ENCODE data around the gene DCLK2.

The DCLK2 gene

DNA sequence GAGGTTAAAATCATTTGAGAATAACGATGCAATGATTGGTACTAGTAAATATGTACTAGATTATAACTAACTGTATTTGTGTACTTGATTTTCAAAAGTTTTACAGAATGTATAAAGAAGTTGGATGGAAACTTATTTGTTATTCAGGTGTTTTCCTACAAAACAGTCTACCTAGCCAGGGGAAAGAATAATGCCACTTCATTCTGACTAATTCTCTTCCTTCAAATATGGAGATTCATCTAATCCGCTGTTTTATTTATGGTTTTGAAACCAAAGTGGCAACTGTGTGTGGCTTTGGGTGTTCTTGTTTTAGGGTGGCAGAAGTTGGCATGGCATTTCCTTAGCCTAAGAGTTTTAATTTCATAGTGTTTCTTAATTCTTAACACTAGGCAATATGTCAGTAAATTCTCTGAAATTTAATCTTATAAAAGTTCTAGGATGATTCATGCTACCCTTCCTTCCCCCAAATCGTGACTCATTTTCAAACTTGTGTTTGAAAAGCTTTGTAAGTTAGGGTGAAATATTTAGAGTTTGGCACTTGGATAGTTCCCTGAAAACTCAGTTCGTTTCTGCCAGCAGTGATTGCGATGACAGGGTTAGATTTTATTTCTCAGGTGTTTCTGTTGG lies 62.6 kb downstream of the DCLK2 start:
- Histone ChIP-seq H3K9ac (ENCODE audit: low read length) (no peak overlapping the region), H3K4me1 (ENCODE audit: control insufficient read depth, insufficient read depth, low read length) (no peaks in the 10 kb centered on the region), H3K9me3 (ENCODE audit: control insufficient read depth, low read length) (no peaks in the 10 kb centered on the region), H3K36me3 (ENCODE audit: control insufficient read depth, insufficient read depth, low read length) (no peaks in the 10 kb centered on the region), H3K4me3 (ENCODE audit: low read length) (no peak overlapping the region), H3K27me3 (ENCODE audit: control insufficient read depth, insufficient read depth, low read length) (no peaks in the 10 kb centered on the region)

DNA sequence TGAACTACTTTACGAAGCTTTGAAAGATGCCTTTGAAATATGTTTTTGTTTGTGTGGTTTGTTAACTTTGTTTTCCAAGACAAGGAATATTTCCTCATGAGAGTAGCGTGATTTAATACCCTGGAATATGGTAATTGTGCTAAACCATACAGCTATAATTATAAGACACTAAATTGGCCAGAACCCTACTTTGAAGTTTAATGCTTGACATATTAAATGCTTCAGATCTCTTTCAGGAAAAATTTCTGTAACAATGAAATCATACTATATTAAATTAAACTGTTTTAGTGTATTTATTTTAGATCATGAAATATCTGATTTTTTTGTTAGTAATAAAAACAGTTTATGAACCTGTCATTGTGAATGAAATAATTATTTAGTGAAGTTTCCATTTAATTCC lies 63.5 kb downstream of the DCLK2 start:
- no peaks in the 10 kb centered on the region for H3K36me3 ChIP-seq (ENCODE audit: control insufficient read depth, insufficient read depth, low read length)
- H3K27me3 ChIP-seq (ENCODE audit: control insufficient read depth, insufficient read depth, low read length): no peaks in the 10 kb centered on the region
- no peak overlapping the region for H3K9ac ChIP-seq (ENCODE audit: low read length)
- H3K9me3 ChIP-seq (ENCODE audit: control insufficient read depth, low read length): no peaks in the 10 kb centered on the region
- H3K4me3 ChIP-seq (ENCODE audit: low read length): no peak overlapping the region
- no peaks in the 10 kb centered on the region for H3K4me1 ChIP-seq (ENCODE audit: control insufficient read depth, insufficient read depth, low read length)

DNA sequence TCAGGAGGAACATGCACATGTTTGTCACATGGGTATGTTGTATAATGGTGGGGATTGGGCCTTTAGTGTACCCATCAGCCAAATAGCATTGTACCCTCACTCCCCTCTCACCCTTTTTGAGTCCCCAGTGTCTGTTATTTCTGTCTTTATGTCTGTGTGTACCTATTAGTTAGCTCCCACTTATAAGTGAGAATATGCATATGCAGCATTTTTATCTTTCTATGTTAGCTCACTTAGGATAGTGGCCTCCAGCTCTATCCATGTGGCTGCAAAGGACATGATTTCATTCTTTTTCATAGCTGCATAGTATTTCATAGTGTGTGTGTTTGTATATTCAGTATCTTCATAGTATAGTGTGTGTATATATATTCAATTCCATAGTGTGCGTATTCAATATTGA lies 64.6 kb downstream of the DCLK2 start:
- Histone ChIP-seq H3K27me3 (ENCODE audit: control insufficient read depth, insufficient read depth, low read length) (no peaks in the 10 kb centered on the region), H3K9ac (ENCODE audit: low read length) (no peak overlapping the region), H3K4me1 (ENCODE audit: control insufficient read depth, insufficient read depth, low read length) (no peaks in the 10 kb centered on the region), H3K4me3 (ENCODE audit: low read length) (no peak overlapping the region), H3K9me3 (ENCODE audit: control insufficient read depth, low read length) (no peaks in the 10 kb centered on the region), H3K36me3 (ENCODE audit: control insufficient read depth, insufficient read depth, low read length) (no peaks in the 10 kb centered on the region)

DNA sequence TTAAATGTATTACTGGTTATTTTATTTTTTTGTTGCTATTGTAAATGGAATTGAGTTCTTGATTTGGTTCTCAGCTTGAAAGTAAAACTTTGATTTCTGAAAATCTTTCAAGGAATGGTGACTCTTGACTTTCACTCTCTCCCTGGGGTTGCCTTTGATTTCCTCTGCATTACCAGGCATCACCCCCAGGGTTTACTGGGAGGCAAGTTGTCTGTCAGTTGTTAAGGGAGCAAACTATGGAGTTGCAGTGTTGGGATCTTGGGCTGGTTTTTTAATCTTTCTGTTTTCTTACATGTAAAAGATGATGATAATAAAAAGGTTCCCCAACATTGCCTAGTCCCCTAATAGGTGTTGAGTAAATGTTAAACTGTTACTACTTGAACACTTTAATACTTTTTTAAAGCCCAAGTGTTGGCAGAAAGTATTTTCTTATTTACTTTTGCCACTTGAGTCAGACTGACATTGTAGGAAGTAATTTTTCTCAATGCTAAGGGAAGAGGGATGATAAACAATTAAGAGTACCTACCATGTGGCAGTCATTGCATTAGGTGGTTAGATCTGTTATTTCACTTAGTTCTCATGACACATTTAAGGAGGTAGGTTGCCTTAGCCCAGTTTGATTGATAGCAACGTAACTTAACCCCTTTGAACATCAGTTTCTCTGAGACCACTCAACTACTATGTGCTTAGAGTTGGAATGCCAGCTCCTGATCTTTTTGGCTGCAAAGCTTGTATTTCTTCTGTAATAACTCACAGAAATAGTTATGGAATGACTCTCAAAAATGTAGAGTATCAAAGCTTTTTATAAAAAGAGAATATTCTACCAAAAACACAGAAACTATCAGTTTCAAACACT lies 67.1 kb downstream of the DCLK2 start:
- Histone ChIP-seq H3K4me3 (ENCODE audit: low read length) (no peak overlapping the region), H3K27me3 (ENCODE audit: control insufficient read depth, insufficient read depth, low read length) (no peaks in the 10 kb centered on the region), H3K9me3 (ENCODE audit: control insufficient read depth, low read length) (no peaks in the 10 kb centered on the region), H3K36me3 (ENCODE audit: control insufficient read depth, insufficient read depth, low read length) (no peaks in the 10 kb centered on the region), H3K9ac (ENCODE audit: low read length) (no peak overlapping the region), H3K4me1 (ENCODE audit: control insufficient read depth, insufficient read depth, low read length) (no peaks in the 10 kb centered on the region)

DNA sequence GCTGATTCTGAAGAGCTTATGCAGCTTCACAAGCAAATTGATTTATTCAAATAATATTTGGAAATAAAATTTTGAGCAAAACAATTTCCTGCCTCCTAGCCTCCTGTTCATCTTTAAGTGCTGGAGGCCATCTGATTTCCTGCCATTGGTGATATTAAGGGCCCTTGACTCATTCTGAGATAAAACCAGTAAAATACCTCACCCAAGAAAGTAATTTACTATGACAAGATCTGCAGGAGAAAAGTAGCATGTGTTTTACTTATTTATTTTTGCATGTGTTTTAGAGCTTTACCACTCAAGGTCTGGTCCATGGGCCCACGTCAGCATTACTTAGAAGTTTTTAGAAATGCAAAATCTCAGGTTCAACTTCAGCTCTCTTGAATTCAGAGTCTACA lies 67.7 kb downstream of the DCLK2 start:
- H3K4me1 ChIP-seq (ENCODE audit: control insufficient read depth, insufficient read depth, low read length): no peaks in the 10 kb centered on the region
- no peaks in the 10 kb centered on the region for H3K9me3 ChIP-seq (ENCODE audit: control insufficient read depth, low read length)
- no peak overlapping the region for H3K9ac ChIP-seq (ENCODE audit: low read length)
- no peaks in the 10 kb centered on the region for H3K27me3 ChIP-seq (ENCODE audit: control insufficient read depth, insufficient read depth, low read length)
- H3K36me3 ChIP-seq (ENCODE audit: control insufficient read depth, insufficient read depth, low read length): no peaks in the 10 kb centered on the region
- H3K4me3 ChIP-seq (ENCODE audit: low read length): no peak overlapping the region

DNA sequence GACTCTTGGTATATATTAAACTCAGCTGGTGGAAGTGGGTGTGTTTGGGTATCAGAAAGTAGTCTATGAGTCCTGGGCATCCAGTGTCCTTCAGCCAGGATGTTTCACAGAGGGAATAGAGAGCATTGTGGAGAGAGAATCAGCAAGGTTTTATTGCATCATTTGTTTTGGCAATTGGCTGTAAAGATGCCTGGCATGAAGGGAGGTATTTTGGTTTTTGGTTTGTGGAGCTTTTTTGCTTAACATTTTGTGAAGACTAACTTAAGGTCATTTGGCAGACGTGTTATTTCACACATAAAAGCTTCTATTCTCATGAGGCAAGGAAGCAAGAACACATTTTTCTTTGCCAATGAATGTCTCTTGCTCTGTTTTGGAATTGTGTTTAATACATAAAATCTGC lies 71.1 kb downstream of the DCLK2 start:
- Histone ChIP-seq H3K9ac (ENCODE audit: low read length) (no peak overlapping the region), H3K36me3 (ENCODE audit: control insufficient read depth, insufficient read depth, low read length) (no peaks in the 10 kb centered on the region), H3K9me3 (ENCODE audit: control insufficient read depth, low read length) (no peaks in the 10 kb centered on the region), H3K27me3 (ENCODE audit: control insufficient read depth, insufficient read depth, low read length) (no peaks in the 10 kb centered on the region), H3K4me3 (ENCODE audit: low read length) (no peak overlapping the region), H3K4me1 (ENCODE audit: control insufficient read depth, insufficient read depth, low read length) (no peaks in the 10 kb centered on the region)

DNA sequence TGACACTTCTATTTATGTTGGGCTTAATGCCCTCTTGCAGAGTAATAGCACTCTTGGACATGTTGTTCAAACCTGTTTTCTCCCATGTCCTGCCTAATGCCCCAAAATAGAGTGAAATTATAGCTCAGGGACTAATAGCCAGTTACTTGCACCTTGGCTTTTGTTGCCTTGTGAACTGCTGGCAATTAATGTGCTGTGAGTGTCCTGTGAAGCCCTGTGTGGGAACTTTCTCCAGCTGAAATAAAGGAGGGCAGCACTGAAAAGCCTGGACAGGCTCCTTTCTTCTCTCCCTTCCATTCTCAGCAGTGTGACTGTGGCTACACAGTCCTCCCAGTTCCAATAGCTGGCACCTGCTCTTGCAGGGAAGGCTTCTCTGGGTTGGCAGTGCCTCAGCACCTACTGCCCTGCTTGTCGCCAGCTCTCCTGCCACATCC lies 72.4 kb downstream of the DCLK2 start:
- no peaks in the 10 kb centered on the region for H3K36me3 ChIP-seq (ENCODE audit: control insufficient read depth, insufficient read depth, low read length)
- no peaks in the 10 kb centered on the region for H3K4me1 ChIP-seq (ENCODE audit: control insufficient read depth, insufficient read depth, low read length)
- no peak overlapping the region for H3K4me3 ChIP-seq (ENCODE audit: low read length)
- no peaks in the 10 kb centered on the region for H3K9me3 ChIP-seq (ENCODE audit: control insufficient read depth, low read length)
- no peak overlapping the region for H3K9ac ChIP-seq (ENCODE audit: low read length)
- H3K27me3 ChIP-seq (ENCODE audit: control insufficient read depth, insufficient read depth, low read length): no peaks in the 10 kb centered on the region

DNA sequence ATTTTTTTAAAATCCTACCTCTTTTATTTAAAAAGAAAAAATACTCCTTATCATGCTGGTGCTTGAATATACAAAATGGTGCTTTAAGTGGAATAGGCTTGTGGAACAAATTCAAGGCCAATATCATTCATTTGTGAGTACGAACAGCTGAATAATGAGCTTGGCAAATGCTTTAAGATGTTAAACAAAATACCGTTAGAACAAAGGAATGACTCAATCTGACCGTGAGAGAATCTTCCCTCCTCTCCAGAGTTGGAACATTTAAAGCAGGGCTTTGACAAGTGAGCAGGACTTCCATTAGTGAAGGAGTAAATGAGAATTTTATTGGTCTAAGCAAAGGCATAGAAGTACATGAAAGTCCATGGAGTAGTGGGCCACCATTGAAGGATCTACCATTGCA lies 74.5 kb downstream of the DCLK2 start:
- Histone ChIP-seq H3K4me3 (ENCODE audit: low read length) (no peak overlapping the region), H3K4me1 (ENCODE audit: control insufficient read depth, insufficient read depth, low read length) (no peaks in the 10 kb centered on the region), H3K9me3 (ENCODE audit: control insufficient read depth, low read length) (no peaks in the 10 kb centered on the region), H3K9ac (ENCODE audit: low read length) (no peak overlapping the region), H3K36me3 (ENCODE audit: control insufficient read depth, insufficient read depth, low read length) (no peaks in the 10 kb centered on the region), H3K27me3 (ENCODE audit: control insufficient read depth, insufficient read depth, low read length) (no peaks in the 10 kb centered on the region)

DNA sequence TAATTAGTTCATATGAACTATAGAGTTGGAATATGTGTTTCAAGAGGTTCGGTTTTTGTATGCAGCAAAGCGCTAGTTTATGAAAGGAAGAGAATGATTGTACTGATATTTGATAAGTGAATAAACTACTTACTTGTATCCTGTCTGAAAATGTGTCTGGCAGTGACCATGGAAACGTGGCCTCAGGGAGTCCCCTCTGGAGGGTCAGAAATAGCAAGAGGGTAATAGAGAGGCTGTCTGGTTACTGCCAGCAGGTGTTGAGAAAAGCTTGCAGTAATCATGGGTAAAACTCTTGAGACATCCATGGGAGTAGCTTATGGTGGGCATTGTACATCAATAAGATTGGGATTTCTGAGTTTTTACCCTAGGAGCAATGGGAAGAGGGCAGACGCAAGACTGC lies 77.1 kb downstream of the DCLK2 start:
- Histone ChIP-seq H3K27me3 (ENCODE audit: control insufficient read depth, insufficient read depth, low read length) (no peaks in the 10 kb centered on the region), H3K4me1 (ENCODE audit: control insufficient read depth, insufficient read depth, low read length) (no peaks in the 10 kb centered on the region), H3K36me3 (ENCODE audit: control insufficient read depth, insufficient read depth, low read length) (no peaks in the 10 kb centered on the region), H3K9ac (ENCODE audit: low read length) (no peak overlapping the region), H3K4me3 (ENCODE audit: low read length) (no peak overlapping the region), H3K9me3 (ENCODE audit: control insufficient read depth, low read length) (no peaks in the 10 kb centered on the region)

DNA sequence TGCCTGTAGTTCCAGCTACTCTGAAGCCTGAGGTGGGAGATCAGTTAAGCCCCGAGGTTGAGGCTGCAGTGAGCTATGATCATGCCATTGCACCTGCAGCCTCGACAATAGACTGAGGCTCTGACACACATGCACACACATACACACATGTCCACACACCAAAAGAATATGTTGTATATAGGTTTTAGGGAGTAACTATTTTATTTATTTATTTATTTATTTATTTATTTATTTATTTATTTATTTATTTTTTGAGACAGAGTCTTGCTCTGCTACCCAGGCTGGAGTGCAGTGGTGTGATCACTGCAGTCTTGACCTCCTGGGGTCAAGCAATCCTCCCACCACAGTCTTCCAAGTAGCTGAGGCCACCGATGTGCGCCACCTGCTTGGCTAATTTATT lies 78.3 kb downstream of the DCLK2 start:
- no peaks in the 10 kb centered on the region for H3K9me3 ChIP-seq (ENCODE audit: control insufficient read depth, low read length)
- no peaks in the 10 kb centered on the region for H3K27me3 ChIP-seq (ENCODE audit: control insufficient read depth, insufficient read depth, low read length)
- H3K4me1 ChIP-seq (ENCODE audit: control insufficient read depth, insufficient read depth, low read length): no peaks in the 10 kb centered on the region
- no peak overlapping the region for H3K4me3 ChIP-seq (ENCODE audit: low read length)
- H3K9ac ChIP-seq (ENCODE audit: low read length): no peak overlapping the region
- no peaks in the 10 kb centered on the region for H3K36me3 ChIP-seq (ENCODE audit: control insufficient read depth, insufficient read depth, low read length)

DNA sequence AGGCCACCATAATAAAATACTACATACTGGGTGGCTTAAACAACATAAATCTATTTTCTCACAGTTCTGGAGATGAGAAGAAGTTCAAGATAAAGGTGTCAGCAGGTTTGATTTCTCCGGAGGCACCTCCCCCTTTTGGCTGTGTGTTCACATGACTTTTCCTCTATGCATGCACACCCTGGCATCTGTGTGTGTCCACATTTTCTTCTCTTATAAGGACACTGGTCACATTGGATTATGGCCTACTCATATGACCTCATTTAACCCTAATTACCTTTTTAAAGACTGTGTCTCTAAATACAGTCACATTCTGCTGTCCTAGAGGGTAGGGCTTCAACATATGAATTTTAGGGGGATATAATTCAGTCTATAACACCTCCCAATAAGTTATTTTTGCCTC lies 79.8 kb downstream of the DCLK2 start:
- Histone ChIP-seq H3K4me3 (ENCODE audit: low read length) (no peak overlapping the region), H3K27me3 (ENCODE audit: control insufficient read depth, insufficient read depth, low read length) (no peaks in the 10 kb centered on the region), H3K4me1 (ENCODE audit: control insufficient read depth, insufficient read depth, low read length) (no peaks in the 10 kb centered on the region), H3K9me3 (ENCODE audit: control insufficient read depth, low read length) (no peaks in the 10 kb centered on the region), H3K36me3 (ENCODE audit: control insufficient read depth, insufficient read depth, low read length) (no peaks in the 10 kb centered on the region), H3K9ac (ENCODE audit: low read length) (no peak overlapping the region)

DNA sequence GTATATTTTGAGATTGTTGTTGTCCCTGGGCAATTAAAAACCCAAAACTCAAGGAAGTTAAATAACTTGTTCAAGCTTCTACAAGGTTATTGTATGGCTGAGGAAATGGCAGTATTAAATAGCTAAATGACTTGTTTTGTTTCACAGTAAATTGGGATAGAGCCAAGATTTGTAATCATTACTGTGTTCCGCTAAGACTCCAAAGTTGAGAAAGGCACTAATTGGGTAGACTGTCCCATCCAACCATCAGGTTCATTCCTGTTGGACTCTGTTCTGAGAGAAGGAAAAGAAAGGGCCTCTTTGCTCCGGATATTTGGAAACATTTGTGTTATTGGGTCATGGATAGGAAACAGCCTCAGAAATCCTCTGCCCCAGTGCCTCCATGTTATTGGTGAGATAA lies 82.2 kb downstream of the DCLK2 start:
- no peaks in the 10 kb centered on the region for H3K9me3 ChIP-seq (ENCODE audit: control insufficient read depth, low read length)
- no peak overlapping the region for H3K9ac ChIP-seq (ENCODE audit: low read length)
- H3K36me3 ChIP-seq (ENCODE audit: control insufficient read depth, insufficient read depth, low read length): no peaks in the 10 kb centered on the region
- H3K4me1 ChIP-seq (ENCODE audit: control insufficient read depth, insufficient read depth, low read length): no peaks in the 10 kb centered on the region
- H3K27me3 ChIP-seq (ENCODE audit: control insufficient read depth, insufficient read depth, low read length): no peaks in the 10 kb centered on the region
- H3K4me3 ChIP-seq (ENCODE audit: low read length): no peak overlapping the region
